ENCODE data around the gene UFSP2.

The UFSP2 gene

DNA sequence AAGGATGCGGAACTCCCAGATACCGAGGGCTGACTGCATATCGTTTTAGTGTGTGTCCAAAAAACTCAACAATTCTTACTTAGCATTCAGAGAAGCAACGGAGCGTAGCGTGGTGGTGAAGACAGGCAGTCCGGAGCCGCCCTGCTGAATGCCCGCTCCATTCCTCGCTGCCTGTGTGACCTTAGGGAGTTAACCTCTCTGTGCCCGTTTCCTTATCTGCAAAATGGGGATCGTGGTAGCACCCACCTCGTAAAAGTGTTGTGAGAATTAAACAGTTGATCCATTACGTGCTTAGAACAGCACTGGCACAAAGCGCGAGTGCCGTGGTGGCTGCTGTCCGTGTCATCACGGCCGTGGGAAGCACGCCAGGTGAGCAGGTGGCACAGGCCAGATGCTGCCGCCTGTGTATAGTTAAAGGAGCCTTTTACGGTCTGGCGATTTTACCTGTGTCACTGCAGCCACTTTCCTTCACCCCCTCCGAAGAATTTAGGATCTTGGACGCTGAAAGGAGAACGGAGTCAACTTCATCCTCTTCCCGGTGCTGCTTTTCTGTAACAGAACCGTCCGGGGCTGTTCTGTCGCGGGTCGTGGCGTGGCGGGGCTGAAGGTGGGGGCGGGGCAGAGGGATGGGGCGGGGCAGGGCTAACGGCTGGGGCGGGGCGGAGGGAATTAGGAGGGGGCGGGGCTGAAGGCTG, 44.9 kb upstream of the UFSP2 start:
- H3K79me2 ChIP-seq (ENCODE audit: control insufficient read depth, insufficient read depth, low read length, poor library complexity) = peaks cover 4% of the 10 kb centered on the region
- H3K23ac ChIP-seq (ENCODE audit: low read length) = no peak overlapping the region
- peaks cover 3% of the 10 kb centered on the region for H3K27me3 ChIP-seq (ENCODE audit: insufficient read depth, low read length)
- H3K9me3 ChIP-seq (ENCODE audit: insufficient read depth, low read depth, low read length) = no peaks in the 10 kb centered on the region
- no peaks in the 10 kb centered on the region for H3K36me3 ChIP-seq (ENCODE audit: control insufficient read depth in 1 of 2, insufficient read depth in 2 of 2, low read length in 2 of 2)
- H2BK5ac ChIP-seq (ENCODE audit: low read depth, low read length, poor library complexity) = no peak overlapping the region
- no peak overlapping the region for H4K91ac ChIP-seq (ENCODE audit: low read depth, low read length)
- H3K18ac ChIP-seq (ENCODE audit: low read length) = no peak overlapping the region
- peaks cover 3 to 4% of the 10 kb centered on the region in 2 experiments for H3K4me1 ChIP-seq (ENCODE audit: control insufficient read depth in 1 of 2, insufficient read depth in 2 of 2, low read length in 2 of 2)
- no peak overlapping the region for H4K8ac ChIP-seq (ENCODE audit: low read depth, low read length)
- peak overlapping the region; percentile 68 for H3K4me3 ChIP-seq (ENCODE audit: low read depth, low read length)
- H2AFZ ChIP-seq (ENCODE audit: insufficient read depth, low read length, poor library complexity) = peak overlapping the region; percentile 8
- H2BK12ac ChIP-seq (ENCODE audit: low read length) = no peak overlapping the region
- H3K4me2 ChIP-seq (ENCODE audit: low read length) = peak overlapping the region; percentile 76
- no peak overlapping the region for H2AK5ac ChIP-seq (ENCODE audit: low read length)
- H3K27ac ChIP-seq (ENCODE audit: low read depth, low read length) = no peak overlapping the region
- no peak overlapping the region for H3K4ac ChIP-seq (ENCODE audit: low read depth, low read length)
- no peaks in the 10 kb centered on the region for H3K79me1 ChIP-seq (ENCODE audit: low read length)
- DNase-seq = peak; percentile 13 to 58
- no CpG with 5 or more reads among the region's 41 CpGs for WGBS (ENCODE audit: extremely low coverage, insufficient coverage, insufficient read length)
- H2BK120ac ChIP-seq (ENCODE audit: insufficient read depth, low read length, poor library complexity) = no peak overlapping the region
- H3K9ac ChIP-seq (ENCODE audit: low read length) = no peak overlapping the region
- no peak overlapping the region for H3K14ac ChIP-seq (ENCODE audit: low read length)
- H4K12ac ChIP-seq (ENCODE audit: low read depth, low read length) = no peak overlapping the region

GRCh38 chr4:185469580-185470154, 43.9 kb upstream of the UFSP2 start:
- no peak overlapping the region for H4K8ac ChIP-seq (ENCODE audit: low read depth, low read length)
- no peak overlapping the region for H3K27ac ChIP-seq (ENCODE audit: low read depth, low read length)
- no peak overlapping the region for H4K91ac ChIP-seq (ENCODE audit: low read depth, low read length)
- H3K9ac ChIP-seq (ENCODE audit: low read length) = no peak overlapping the region
- H4K12ac ChIP-seq (ENCODE audit: low read depth, low read length) = no peak overlapping the region
- H2BK12ac ChIP-seq (ENCODE audit: low read length) = no peak overlapping the region
- no peaks in the 10 kb centered on the region for H3K9me3 ChIP-seq (ENCODE audit: insufficient read depth, low read depth, low read length)
- no peak overlapping the region for H3K18ac ChIP-seq (ENCODE audit: low read length)
- DNase-seq = no peak
- no peaks in the 10 kb centered on the region for H3K36me3 ChIP-seq (ENCODE audit: control insufficient read depth in 1 of 2, insufficient read depth in 2 of 2, low read length in 2 of 2)
- peaks cover 3 to 4% of the 10 kb centered on the region in 2 experiments for H3K4me1 ChIP-seq (ENCODE audit: control insufficient read depth in 1 of 2, insufficient read depth in 2 of 2, low read length in 2 of 2)
- H2AK5ac ChIP-seq (ENCODE audit: low read length) = no peak overlapping the region
- H3K4me3 ChIP-seq (ENCODE audit: low read depth, low read length) = no peak overlapping the region
- H3K4ac ChIP-seq (ENCODE audit: low read depth, low read length) = no peak overlapping the region
- no peak overlapping the region for H3K23ac ChIP-seq (ENCODE audit: low read length)
- H3K4me2 ChIP-seq (ENCODE audit: low read length) = no peak overlapping the region
- no peaks in the 10 kb centered on the region for H3K79me1 ChIP-seq (ENCODE audit: low read length)
- WGBS (ENCODE audit: extremely low coverage, insufficient coverage, insufficient read length) = no CpG with 5 or more reads among the region's 9 CpGs
- no peak overlapping the region for H3K14ac ChIP-seq (ENCODE audit: low read length)
- H2AFZ ChIP-seq (ENCODE audit: insufficient read depth, low read length, poor library complexity) = no peak overlapping the region
- no peak overlapping the region for H2BK120ac ChIP-seq (ENCODE audit: insufficient read depth, low read length, poor library complexity)
- no peak overlapping the region for H2BK5ac ChIP-seq (ENCODE audit: low read depth, low read length, poor library complexity)
- peaks cover 3% of the 10 kb centered on the region for H3K27me3 ChIP-seq (ENCODE audit: insufficient read depth, low read length)
- H3K79me2 ChIP-seq (ENCODE audit: control insufficient read depth, insufficient read depth, low read length, poor library complexity) = peaks cover 4% of the 10 kb centered on the region

DNA sequence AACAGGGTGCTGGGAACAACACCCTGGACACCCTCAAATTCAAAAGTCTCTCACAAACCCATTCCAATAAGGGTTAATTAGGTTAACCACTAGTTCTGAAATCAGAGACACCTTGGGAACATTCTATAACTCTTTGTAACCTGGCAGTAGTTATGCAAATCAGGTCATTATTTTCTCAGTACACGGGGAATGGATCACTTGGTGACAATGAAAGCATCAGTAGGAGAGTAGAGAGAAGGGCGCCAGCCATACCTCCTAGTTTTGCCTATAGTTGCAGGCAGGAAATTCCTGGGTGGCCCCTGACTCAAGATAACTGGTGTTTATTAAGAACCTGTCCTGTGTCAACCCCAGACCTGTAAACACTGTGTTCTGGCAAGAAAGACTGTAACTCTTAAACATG, 43.2 kb upstream of the UFSP2 start:
- no peak overlapping the region for H2BK5ac ChIP-seq (ENCODE audit: low read depth, low read length, poor library complexity)
- H3K27me3 ChIP-seq (ENCODE audit: insufficient read depth, low read length) = peaks cover 3% of the 10 kb centered on the region
- no peak overlapping the region for H3K27ac ChIP-seq (ENCODE audit: low read depth, low read length)
- H3K23ac ChIP-seq (ENCODE audit: low read length) = no peak overlapping the region
- H4K8ac ChIP-seq (ENCODE audit: low read depth, low read length) = no peak overlapping the region
- no peak for DNase-seq
- no peak overlapping the region for H2BK12ac ChIP-seq (ENCODE audit: low read length)
- H3K9me3 ChIP-seq (ENCODE audit: insufficient read depth, low read depth, low read length) = no peaks in the 10 kb centered on the region
- H3K4ac ChIP-seq (ENCODE audit: low read depth, low read length) = no peak overlapping the region
- no peak overlapping the region for H2AK5ac ChIP-seq (ENCODE audit: low read length)
- no CpG with 5 or more reads among the region's 2 CpGs for WGBS (ENCODE audit: extremely low coverage, insufficient coverage, insufficient read length)
- no peak overlapping the region for H3K18ac ChIP-seq (ENCODE audit: low read length)
- no peak overlapping the region for H3K4me3 ChIP-seq (ENCODE audit: low read depth, low read length)
- H4K91ac ChIP-seq (ENCODE audit: low read depth, low read length) = no peak overlapping the region
- no peak overlapping the region for H2BK120ac ChIP-seq (ENCODE audit: insufficient read depth, low read length, poor library complexity)
- H3K79me1 ChIP-seq (ENCODE audit: low read length) = no peaks in the 10 kb centered on the region
- no peaks in the 10 kb centered on the region for H3K36me3 ChIP-seq (ENCODE audit: control insufficient read depth in 1 of 2, insufficient read depth in 2 of 2, low read length in 2 of 2)
- no peak overlapping the region for H4K12ac ChIP-seq (ENCODE audit: low read depth, low read length)
- H3K4me1 ChIP-seq (ENCODE audit: control insufficient read depth in 1 of 2, insufficient read depth in 2 of 2, low read length in 2 of 2) = peaks cover 3 to 4% of the 10 kb centered on the region in 2 experiments
- H3K9ac ChIP-seq (ENCODE audit: low read length) = no peak overlapping the region
- H3K4me2 ChIP-seq (ENCODE audit: low read length) = no peak overlapping the region
- no peak overlapping the region for H3K14ac ChIP-seq (ENCODE audit: low read length)
- H3K79me2 ChIP-seq (ENCODE audit: control insufficient read depth, insufficient read depth, low read length, poor library complexity) = peaks cover 4% of the 10 kb centered on the region
- no peak overlapping the region for H2AFZ ChIP-seq (ENCODE audit: insufficient read depth, low read length, poor library complexity)

DNA sequence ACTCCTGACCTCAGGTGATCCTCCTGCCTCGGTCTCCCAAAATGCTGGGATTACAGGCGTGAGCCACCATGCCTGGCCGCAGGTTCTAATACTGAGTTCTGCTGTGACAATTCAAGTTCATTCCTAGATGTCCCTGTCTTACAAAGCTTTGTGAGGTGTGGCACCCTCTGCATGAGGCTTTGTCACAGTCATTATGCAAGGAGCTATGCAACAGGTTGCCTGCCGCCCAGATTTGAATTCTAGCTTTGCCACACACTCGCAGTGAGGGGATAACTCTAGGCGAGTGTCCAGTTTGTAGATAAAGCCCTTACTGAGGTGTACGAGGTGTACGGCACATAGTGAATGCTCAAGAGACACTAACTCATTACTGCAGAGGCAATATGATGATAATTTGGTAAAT, 42.2 kb upstream of the UFSP2 start:
- H3K36me3 ChIP-seq (ENCODE audit: control insufficient read depth in 1 of 2, insufficient read depth in 2 of 2, low read length in 2 of 2) = no peaks in the 10 kb centered on the region
- no peak overlapping the region for H2BK120ac ChIP-seq (ENCODE audit: insufficient read depth, low read length, poor library complexity)
- no CpG with 5 or more reads among the region's 8 CpGs for WGBS (ENCODE audit: extremely low coverage, insufficient coverage, insufficient read length)
- no peaks in the 10 kb centered on the region for H3K9me3 ChIP-seq (ENCODE audit: insufficient read depth, low read depth, low read length)
- H2BK12ac ChIP-seq (ENCODE audit: low read length) = no peak overlapping the region
- H3K4me2 ChIP-seq (ENCODE audit: low read length) = no peak overlapping the region
- H3K27ac ChIP-seq (ENCODE audit: low read depth, low read length) = no peak overlapping the region
- no peak overlapping the region for H2BK5ac ChIP-seq (ENCODE audit: low read depth, low read length, poor library complexity)
- H3K23ac ChIP-seq (ENCODE audit: low read length) = no peak overlapping the region
- H3K18ac ChIP-seq (ENCODE audit: low read length) = no peak overlapping the region
- peaks cover 4% of the 10 kb centered on the region for H3K79me2 ChIP-seq (ENCODE audit: control insufficient read depth, insufficient read depth, low read length, poor library complexity)
- H4K91ac ChIP-seq (ENCODE audit: low read depth, low read length) = no peak overlapping the region
- H3K4me1 ChIP-seq (ENCODE audit: control insufficient read depth in 1 of 2, insufficient read depth in 2 of 2, low read length in 2 of 2) = peaks cover 3 to 4% of the 10 kb centered on the region in 2 experiments
- no peak overlapping the region for H4K8ac ChIP-seq (ENCODE audit: low read depth, low read length)
- DNase-seq = no peak
- no peak overlapping the region for H3K14ac ChIP-seq (ENCODE audit: low read length)
- H4K12ac ChIP-seq (ENCODE audit: low read depth, low read length) = no peak overlapping the region
- no peak overlapping the region for H2AFZ ChIP-seq (ENCODE audit: insufficient read depth, low read length, poor library complexity)
- no peaks in the 10 kb centered on the region for H3K79me1 ChIP-seq (ENCODE audit: low read length)
- H3K4ac ChIP-seq (ENCODE audit: low read depth, low read length) = no peak overlapping the region
- peaks cover 3% of the 10 kb centered on the region for H3K27me3 ChIP-seq (ENCODE audit: insufficient read depth, low read length)
- H3K9ac ChIP-seq (ENCODE audit: low read length) = no peak overlapping the region
- H2AK5ac ChIP-seq (ENCODE audit: low read length) = no peak overlapping the region
- no peak overlapping the region for H3K4me3 ChIP-seq (ENCODE audit: low read depth, low read length)

All from trophoblast cell (in vitro differentiated cells and primary cell).